Measurements from ENCODE around the gene BMP2K. TPM values are rescaled to one million over a fixed set of nuclear protein-coding genes. Genes with fewer than 3 reads are reported as not detected.

The BMP2K gene
- total and polyA plus RNA-seq, 7 donors = 3.5 to 19.1 (median 15.2) TPM

- DNase-seq (no peak), ATAC-seq (no peak)
- intact Hi-C loops (cut with DNase I) = no loop called here
- peaks cover 0 to 2% (median 0%) of the 10 kb centered on the region in 3 donors for H3K27me3 ChIP-seq (ENCODE audit: insufficient read depth in 3 of 3, low read length in 2 of 3)
- H3K36me3 ChIP-seq (ENCODE audit: insufficient read depth in 1 of 2, low read depth in 1 of 2) = no peaks in the 10 kb centered on the region
- no peaks in the 10 kb centered on the region for H3K4me1 ChIP-seq
- H3K9me3 ChIP-seq = peaks cover 6% of the 10 kb centered on the region
- no peak for TF ChIP-seq CTCF (IDR thresholded peaks at IDR 0.05)
- no peak overlapping the region for H3K4me3 ChIP-seq
- 93 to 95% (median 94%) methylated on average over 3 of the region's 3 CpGs for WGBS, 3 donors
- H3K27ac ChIP-seq = no peak overlapping the region
These were observed 169.6 kb downstream of the BMP2K start for GRCh38 chr4:78945651-78946179.

- TF ChIP-seq CTCF (IDR thresholded peaks at IDR 0.05) = no peak
- H3K27ac ChIP-seq = no peak overlapping the region
- DNase-seq (no peak), ATAC-seq (no peak)
- no peak overlapping the region for H3K4me3 ChIP-seq
- intact Hi-C loops (cut with DNase I) = loop anchor here in 1 of 2 donors (5.0 to 10.0 kb wide), 2 partner anchors 625 to 1268 kb away; no protein-coding TSS in a partner anchor
- H3K27me3 ChIP-seq (ENCODE audit: insufficient read depth in 3 of 3, low read length in 2 of 3) = peaks cover 0 to 2% (median 0%) of the 10 kb centered on the region in 3 donors
- no peaks in the 10 kb centered on the region for H3K4me1 ChIP-seq
- WGBS, 3 donors = 76 to 94% (median 87%) methylated on average over 1 of the region's 1 CpG
- peaks cover 6% of the 10 kb centered on the region for H3K9me3 ChIP-seq
- no peaks in the 10 kb centered on the region for H3K36me3 ChIP-seq (ENCODE audit: insufficient read depth in 1 of 2, low read depth in 1 of 2)
These were observed 173.6 kb downstream of the BMP2K start for GRCh38 chr4:78949735-78950134.

- DNase-seq (no peak), ATAC-seq (peak; percentile 53 to 90 (median 66))
- TF ChIP-seq CTCF (IDR thresholded peaks at IDR 0.05) = peak; percentile 77
- no peaks in the 10 kb centered on the region for H3K36me3 ChIP-seq (ENCODE audit: insufficient read depth in 1 of 2, low read depth in 1 of 2)
- no peaks in the 10 kb centered on the region for H3K9me3 ChIP-seq
- H3K4me3 ChIP-seq = no peak overlapping the region
- peaks cover 0 to 2% (median 0%) of the 10 kb centered on the region in 3 donors for H3K27me3 ChIP-seq (ENCODE audit: insufficient read depth in 3 of 3, low read length in 2 of 3)
- no peak overlapping the region for H3K27ac ChIP-seq
- intact Hi-C loops (cut with DNase I) = loop anchor here in 1 of 2 donors (5.0 to 10.0 kb wide), 2 partner anchors 623 to 1265 kb away; no protein-coding TSS in a partner anchor
- 64 to 71% (median 70%) methylated on average over 3 of the region's 3 CpGs for WGBS, 3 donors
- no peaks in the 10 kb centered on the region for H3K4me1 ChIP-seq
These were observed 175.8 kb downstream of the BMP2K start for GRCh38 chr4:78951862-78952472.

- Histone ChIP-seq H3K4me1 (no peaks in the 10 kb centered on the region), H3K4me3 (no peak overlapping the region), H3K27ac (no peak overlapping the region), H3K36me3 (ENCODE audit: insufficient read depth in 1 of 2, low read depth in 1 of 2) (no peaks in the 10 kb centered on the region), H3K27me3 (ENCODE audit: insufficient read depth in 3 of 3, low read length in 2 of 3) (no peaks in the 10 kb centered on the region), H3K9me3 (no peaks in the 10 kb centered on the region)
- intact Hi-C loops (cut with DNase I) = loop anchor here in 1 of 2 donors (5.0 to 10.0 kb wide), 2 partner anchors 622 to 1264 kb away; no protein-coding TSS in a partner anchor
- DNase-seq = no peak
- WGBS, 3 donors = 85 to 87% (median 85%) methylated on average over 5 of the region's 5 CpGs
- no peak for TF ChIP-seq CTCF (IDR thresholded peaks at IDR 0.05)
- peak in 2 of 4 donors; percentile 27 to 64 for ATAC-seq
These were observed 177.1 kb downstream of the BMP2K start for GRCh38 chr4:78953231-78953630.
